Liver (tissue), 9 donors: ENCODE data around the gene KCNQ1. TPM values are rescaled to one million over a fixed set of nuclear protein-coding genes. Genes with fewer than 3 reads are reported as not detected.

Experiments used
- DNase-seq: peaks from one replicate; pipeline ENCODE4 v3.0.0-alpha.2; 2017; ENCODE audit warnings: low spot score
- H3K27ac ChIP-seq, 2 donors: one replicate each; pipeline ENCODE4 v1.7.0; 2013; ENCODE audit warnings: inconsistent platforms in 2 of 2, low read length in 2 of 2, control low read depth in 1 of 2, low read depth in 1 of 2, mild to moderate bottlenecking in 1 of 2
- H3K27me3 ChIP-seq, 4 donors: one replicate each; pipeline versions ENCODE4 v1.6.1 to v1.7.0; 2013; ENCODE audit warnings: low read length in 3 of 4, inconsistent platforms in 1 of 4, mild to moderate bottlenecking in 1 of 4, moderate library complexity in 1 of 4; ENCODE audit not compliant: control insufficient read depth in 4 of 4, insufficient read depth in 4 of 4
- H3K36me3 ChIP-seq, 4 donors: one replicate each; pipeline versions ENCODE4 v1.6.1 to v1.7.0; 2013; ENCODE audit warnings: low read length in 3 of 4, mild to moderate bottlenecking in 3 of 4, low read depth in 1 of 4, moderate library complexity in 1 of 4; ENCODE audit not compliant: control insufficient read depth in 4 of 4, insufficient read depth in 3 of 4
- H3K4me1 ChIP-seq, 4 donors: one replicate each; pipeline versions ENCODE4 v1.6.1 to v1.7.0; 2013; ENCODE audit warnings: low read length in 3 of 4, mild to moderate bottlenecking in 3 of 4, moderate library complexity in 1 of 4; ENCODE audit not compliant: control insufficient read depth in 4 of 4, insufficient read depth in 4 of 4
- H3K4me3 ChIP-seq, 3 donors: one replicate each; pipeline versions ENCODE4 v1.6.1 to v1.7.0; 2013; ENCODE audit warnings: low read length in 3 of 3, control low read depth in 1 of 3, low read depth in 1 of 3, mild to moderate bottlenecking in 1 of 3
- H3K9ac ChIP-seq, 2 donors: one replicate each; pipeline ENCODE4 v1.7.0; 2013; ENCODE audit warnings: low read length in 2 of 2, mild to moderate bottlenecking in 2 of 2, moderate library complexity in 2 of 2, control low read depth in 1 of 2, low read depth in 1 of 2
- H3K9me3 ChIP-seq, 4 donors: one replicate each; pipeline versions ENCODE4 v1.6.1 to v1.7.0; 2013; ENCODE audit warnings: low read length in 3 of 4; ENCODE audit not compliant: control insufficient read depth in 4 of 4
- ATF3 ChIP-seq: IDR thresholded peaks from 2 replicates; pipeline ENCODE4 v1.6.1; 2016; ENCODE audit warnings: antibody characterized with exemption
- CTCF ChIP-seq: fragments of 150-350 bp; IDR thresholded peaks from 2 replicates; pipeline ENCODE4 v1.5.1; 2017; ENCODE audit warnings: improper control_type of control experiment, low read depth, low read length; ENCODE audit not compliant: missing input control
- EGR1 ChIP-seq, 2 donors: IDR thresholded peaks; 2 replicates each; pipeline ENCODE4 v1.6.1; 2016 to 2018; ENCODE audit warnings: antibody characterized with exemption in 2 of 2, low read depth in 2 of 2
- FOXA1 ChIP-seq: IDR thresholded peaks from 2 replicates; pipeline ENCODE4 v1.6.1; 2016; ENCODE audit warnings: antibody characterized with exemption
- FOXA2 ChIP-seq: IDR thresholded peaks from 2 replicates; pipeline ENCODE4 v1.6.1; 2016; ENCODE audit warnings: antibody characterized with exemption
- GABPA ChIP-seq, 2 donors: IDR thresholded peaks in 1 of 2; conservative IDR thresholded peaks in 1 of 2; 2 replicates each; pipeline ENCODE4 v1.6.1; 2016; ENCODE audit warnings: antibody characterized with exemption in 2 of 2, mild to moderate bottlenecking in 1 of 2, moderate library complexity in 1 of 2
- HNF4A ChIP-seq, 2 donors: conservative IDR thresholded peaks; 2 replicates each; pipeline ENCODE4 v1.6.1; 2016; ENCODE audit warnings: antibody characterized with exemption in 2 of 2, mild to moderate bottlenecking in 2 of 2
- HNF4G ChIP-seq: IDR thresholded peaks from 2 replicates; pipeline ENCODE4 v1.6.1; 2016; ENCODE audit warnings: antibody characterized with exemption
- JUND ChIP-seq, 2 donors: IDR thresholded peaks; 2 replicates each; pipeline ENCODE4 v1.6.1; 2016; ENCODE audit warnings: antibody characterized with exemption in 2 of 2
- MAX ChIP-seq: IDR thresholded peaks from 2 replicates; pipeline ENCODE4 v1.6.1; 2016; ENCODE audit warnings: antibody characterized with exemption
- NR2F2 ChIP-seq: IDR thresholded peaks from 2 replicates; pipeline ENCODE4 v1.6.1; 2016; ENCODE audit warnings: antibody characterized with exemption
- RAD21 ChIP-seq, 2 donors: IDR thresholded peaks; 2 replicates each; pipeline ENCODE4 v1.6.1; 2016; ENCODE audit warnings: antibody characterized with exemption in 2 of 2, mild to moderate bottlenecking in 2 of 2
- REST ChIP-seq: IDR thresholded peaks from 2 replicates; pipeline ENCODE4 v1.6.1; 2016; ENCODE audit warnings: antibody characterized with exemption, mild to moderate bottlenecking
- RXRA ChIP-seq, 2 donors: IDR thresholded peaks; 2 replicates each; pipeline ENCODE4 v1.6.1; 2017 to 2018; ENCODE audit warnings: antibody characterized with exemption in 2 of 2, mild to moderate bottlenecking in 1 of 2
- SP1 ChIP-seq: IDR thresholded peaks from 2 replicates; pipeline ENCODE4 v1.6.1; 2018; ENCODE audit warnings: antibody characterized with exemption, mild to moderate bottlenecking
- TAF1 ChIP-seq: conservative IDR thresholded peaks from 2 replicates; pipeline ENCODE4 v1.6.1; 2016; ENCODE audit warnings: antibody characterized with exemption, mild to moderate bottlenecking
- YY1 ChIP-seq: IDR thresholded peaks from 2 replicates; pipeline ENCODE4 v1.6.1; 2016; ENCODE audit warnings: antibody characterized with exemption, mild to moderate bottlenecking
- ZBTB33 ChIP-seq: IDR thresholded peaks from 2 replicates; pipeline ENCODE4 v1.6.1; 2016; ENCODE audit warnings: antibody characterized with exemption
- WGBS: extraction: QIAGEN DNeasy Blood & Tissue Kit; methylation state at CpG from one replicate; pipeline ENCODE4 v1.1.7; 2013; 5-methylcytosine and 5-hydroxymethylcytosine counted together
- polyA plus RNA-seq, 2 donors: library from polyadenylated mRNA; stranded (reverse) in 1 of 2; unstranded in 1 of 2; fragments of 200-250 nt in 1 of 2; fragments of >200 nt in 1 of 2; fragmentation: Nextera tagmentation in 1 of 2; extraction: Ambion mirVana in 1 of 2; gene quantifications; one replicate each; pipeline versions ENCODE4 v1.2.1 to v1.2.3, GENCODE V29; 2013 to 2015
- total RNA-seq, 2 donors: library from RNA; depleted of rRNA; stranded (reverse); fragments of >200 nt; gene quantifications; one replicate each; pipeline ENCODE4 v1.2.3, GENCODE V29; 2014
- donor health status: healthy.
- donor health status: healthy.
- donor health status: healthy.
- donor health status: healthy.
- donor health status: healthy.

KCNQ1 gene
- total and polyA plus RNA-seq, 4 donors: 0.31 to 2.2 (median 1.5) TPM

GRCh38 chr11:2883979-2884815, 439.4 kb downstream of the KCNQ1 start:
- Histone ChIP-seq H3K9me3 (no peaks in the 10 kb centered on the region), H3K27me3 (no peaks in the 10 kb centered on the region), H3K4me1 (peaks cover 0 to 8% (median 6%) of the 10 kb centered on the region in 4 donors), H3K27ac (peak overlapping the region in 1 of 2 donors; percentile 38), H3K4me3 (peak overlapping the region in 2 of 3 donors; percentile 17 to 65), H3K9ac (no peak overlapping the region), H3K36me3 (no peaks in the 10 kb centered on the region)
- DNase-seq: no peak
- TF ChIP-seq HNF4A (conservative IDR thresholded peaks at IDR 0.05) (no peak), HNF4G (no peak), RXRA (IDR thresholded peaks at IDR 0.05) (no peak), RAD21 (IDR thresholded peaks at IDR 0.05) (no peak), EGR1 (IDR thresholded peaks at IDR 0.05; ENCODE audit: low read depth in 2 of 2) (no peak), NR2F2 (no peak), CTCF (no peak), JUND (IDR thresholded peaks at IDR 0.05) (no peak), MAX (no peak), ATF3 (no peak), FOXA2 (no peak), TAF1 (no peak), ZBTB33 (no peak), GABPA (IDR thresholded peaks at IDR 0.05 in 1 of 2, conservative IDR thresholded peaks at IDR 0.05 in 1 of 2) (no peak), SP1 (no peak), REST (no peak), FOXA1 (no peak), YY1 (no peak)
- WGBS: 7% methylated on average over 119 of the region's 119 CpGs
